Type B pancreatic cell (in vitro differentiated cells): Measurements from ENCODE around the gene HEATR5A. TPM values are rescaled to one million over a fixed set of nuclear protein-coding genes. Genes with fewer than 3 reads are reported as not detected.
"Not testable (repeated sequence)": the region's sequence is repeated elsewhere in the genome, so short reads cannot be mapped to it uniquely, and the experiment has no call there.

Experiments
- DNase-seq: peaks from one replicate; pipeline ENCODE4 v3.0.0; 2021; ENCODE audit warnings: mixed read lengths; ENCODE audit not compliant: unreplicated experiment; ENCODE audit errors: extremely low spot score
- H3K27ac Mint-ChIP-seq: 2 replicates; pipeline ENCODE4 v1.8.0; 2021; ENCODE audit warnings: mild to moderate bottlenecking, mixed read lengths
- H3K27me3 Mint-ChIP-seq: 2 replicates; pipeline ENCODE4 v1.8.0; 2021; ENCODE audit warnings: mixed read lengths
- H3K36me3 Mint-ChIP-seq: 2 replicates; pipeline ENCODE4 v1.8.0; 2021; ENCODE audit warnings: mixed read lengths
- H3K4me1 Mint-ChIP-seq: one replicate; pipeline ENCODE4 v1.8.0; 2021; ENCODE audit warnings: mixed read lengths; ENCODE audit not compliant: unreplicated experiment
- H3K4me3 Mint-ChIP-seq: 2 replicates; pipeline ENCODE4 v1.8.0; 2021; ENCODE audit warnings: mild to moderate bottlenecking, mixed read lengths
- H3K9me3 Mint-ChIP-seq: 2 replicates; pipeline ENCODE4 v1.8.0; 2021; ENCODE audit warnings: mixed read lengths
- CTCF ChIP-seq: fragments of 200-600 bp; sonication (generic); conservative IDR thresholded peaks from 2 replicates; pipeline ENCODE4 v1.5.0; 2021; ENCODE audit warnings: antibody characterized with exemption, mild to moderate bottlenecking
- total RNA-seq: library from RNA; stranded (reverse); gene quantifications from 2 replicates; pipeline ENCODE4 v1.2.1, GENCODE V29; 2021; ENCODE audit warnings: low replicate concordance

Gene HEATR5A
- total RNA-seq, 1 donor from 2014 or later, result 26.3 TPM

GRCh38 chr14:31371646-31372045 is 48.7 kb downstream of the HEATR5A start:
- no peaks in the 10 kb centered on the region for H3K27me3 Mint-ChIP-seq
- no peak overlapping the region for H3K4me3 Mint-ChIP-seq
- H3K36me3 Mint-ChIP-seq, result peaks cover 15% of the 10 kb centered on the region
- H3K4me1 Mint-ChIP-seq, result no peaks in the 10 kb centered on the region
- no peak for DNase-seq
- TF ChIP-seq CTCF, result no peak
- H3K9me3 Mint-ChIP-seq, result no peaks in the 10 kb centered on the region
- H3K27ac Mint-ChIP-seq, result no peak overlapping the region

- Mint-ChIP-seq H3K36me3 (peaks cover 3% of the 10 kb centered on the region), H3K27me3 (no peaks in the 10 kb centered on the region), H3K4me1 (no peaks in the 10 kb centered on the region), H3K4me3 (no peak overlapping the region), H3K9me3 (no peaks in the 10 kb centered on the region), H3K27ac (no peak overlapping the region)
- no peak for TF ChIP-seq CTCF
- no peak for DNase-seq
Measured at GRCh38 chr14:31363331-31364073, 56.8 kb downstream of the HEATR5A start.

- no peak for DNase-seq
- Mint-ChIP-seq H3K27me3 (no peaks in the 10 kb centered on the region), H3K36me3 (no peaks in the 10 kb centered on the region), H3K4me3 (no peak overlapping the region), H3K27ac (no peak overlapping the region), H3K4me1 (no peaks in the 10 kb centered on the region), H3K9me3 (no peaks in the 10 kb centered on the region)
- no peak for TF ChIP-seq CTCF
Measured at GRCh38 chr14:31362746-31363145, 57.6 kb downstream of the HEATR5A start.

- not testable (repeated sequence) for DNase-seq, H3K4me1 Mint-ChIP-seq, H3K36me3 Mint-ChIP-seq, H3K4me3 Mint-ChIP-seq, H3K27ac Mint-ChIP-seq, H3K9me3 Mint-ChIP-seq, H3K27me3 Mint-ChIP-seq
Measured at GRCh38 chr14:31361761-31362160, 58.6 kb downstream of the HEATR5A start.

GRCh38 chr14:31360919-31361662 is 59.3 kb downstream of the HEATR5A start:
- no peak overlapping the region for H3K4me3 Mint-ChIP-seq
- H3K27ac Mint-ChIP-seq, result no peak overlapping the region
- H3K4me1 Mint-ChIP-seq, result no peaks in the 10 kb centered on the region
- TF ChIP-seq CTCF, result no peak
- H3K27me3 Mint-ChIP-seq, result no peaks in the 10 kb centered on the region
- DNase-seq, result no peak
- H3K36me3 Mint-ChIP-seq, result no peaks in the 10 kb centered on the region
- H3K9me3 Mint-ChIP-seq, result no peaks in the 10 kb centered on the region

- no peaks in the 10 kb centered on the region for H3K27me3 Mint-ChIP-seq
Measured at GRCh38 chr14:31357279-31357678, 63.1 kb downstream of the HEATR5A start.

More at GRCh38 chr14:31357279-31357678, 63.1 kb downstream of the HEATR5A start:
- H3K27ac Mint-ChIP-seq, result no peak overlapping the region
- no peaks in the 10 kb centered on the region for H3K4me1 Mint-ChIP-seq
- no peak for TF ChIP-seq CTCF
- H3K4me3 Mint-ChIP-seq, result no peak overlapping the region
- H3K36me3 Mint-ChIP-seq, result no peaks in the 10 kb centered on the region
- no peak for DNase-seq
- H3K9me3 Mint-ChIP-seq, result no peaks in the 10 kb centered on the region
